Right renal cortex interstitium (tissue), 3 donors: ENCODE results near the gene KRTAP12-3. TPM values are rescaled to one million over a fixed set of nuclear protein-coding genes. Genes with fewer than 3 reads are reported as not detected.
"Not testable (repeated sequence)": the region's sequence is repeated elsewhere in the genome, so short reads cannot be mapped to it uniquely, and the experiment has no call there.

Experiments
- DNase-seq, 3 donors: peaks; one replicate each; pipeline ENCODE4 v3.0.0-alpha.2; 2013; ENCODE audit warnings: low read depth in 3 of 3, low spot score in 2 of 3
- polyA plus RNA-seq, 3 donors: library from polyadenylated mRNA; unstranded; fragments of 120-200 nt; gene quantifications; one replicate each; pipeline ENCODE4 v1.2.1, GENCODE V29; 2013; ENCODE audit not compliant: insufficient read length in 3 of 3

Gene KRTAP12-3
- polyA plus RNA-seq, 3 donors, result not detected

DNA sequence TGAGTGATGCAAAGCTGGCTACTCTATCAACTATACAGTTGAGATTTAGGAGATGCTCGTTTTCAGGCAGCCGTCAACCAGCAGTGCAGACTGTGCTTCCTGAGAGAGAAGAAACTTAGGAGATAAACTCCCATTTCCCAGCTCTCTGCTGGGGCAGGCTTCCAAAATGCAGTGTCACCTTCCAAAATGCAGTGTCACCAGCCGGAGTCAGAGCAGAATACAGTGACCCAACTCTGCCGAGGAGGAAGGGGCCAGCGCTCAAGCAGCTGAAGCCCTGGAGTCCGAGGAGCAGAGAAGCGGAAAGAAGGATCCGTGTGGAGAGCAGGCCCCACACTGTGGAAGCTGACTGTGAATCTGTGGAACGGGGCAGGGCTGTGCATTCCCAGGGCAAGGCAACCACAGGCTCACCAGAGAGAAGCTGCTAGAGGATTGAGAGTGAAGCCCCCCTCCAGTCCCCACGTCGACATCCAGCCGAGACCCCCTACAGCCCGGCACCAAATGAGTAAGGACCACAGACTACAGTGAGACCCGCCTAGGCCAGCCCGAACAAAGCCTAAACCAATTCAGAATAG, 24.9 kb downstream of the KRTAP12-3 start:
- no peak for DNase-seq

DNA sequence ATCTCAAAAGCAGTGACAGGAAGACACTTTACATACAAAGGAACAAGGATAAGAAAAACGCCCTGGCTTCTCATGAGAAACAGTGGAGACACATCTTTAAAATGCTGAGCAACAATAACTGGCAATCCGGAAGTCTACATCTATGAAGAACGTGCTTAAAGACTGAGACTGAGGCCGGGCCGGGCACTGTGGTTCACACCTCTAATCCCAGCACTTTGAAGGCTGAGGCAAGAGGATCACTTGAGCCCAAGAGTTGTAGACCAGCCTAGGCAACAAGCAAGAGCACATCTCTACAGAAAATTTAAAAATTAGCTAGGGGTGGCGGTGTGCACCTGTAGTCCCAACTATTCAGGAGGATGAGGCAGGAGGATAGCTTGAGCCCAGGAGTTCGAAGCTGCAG, 26.3 kb downstream of the KRTAP12-3 start:
- DNase-seq, result no peak

DNA sequence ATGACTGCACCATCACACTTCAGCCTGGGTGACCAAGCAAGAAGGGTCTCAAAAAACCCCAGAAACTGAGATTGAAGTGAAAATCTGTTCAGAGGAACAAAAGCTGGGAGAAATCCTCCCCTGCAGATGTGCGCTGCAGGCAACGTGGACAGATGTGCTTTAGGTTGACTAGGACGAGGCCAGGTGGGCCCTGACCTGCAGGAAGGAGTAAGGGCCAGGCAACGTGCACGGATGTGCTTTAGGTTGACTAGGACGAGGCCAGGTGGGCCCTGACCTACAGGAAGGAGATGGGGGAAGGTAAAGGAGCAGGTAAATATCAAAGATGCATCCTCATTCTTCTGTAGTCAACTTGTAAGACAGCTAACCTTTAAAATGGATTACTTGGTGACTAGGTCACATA, 26.8 kb downstream of the KRTAP12-3 start:
- no peak for DNase-seq

DNA sequence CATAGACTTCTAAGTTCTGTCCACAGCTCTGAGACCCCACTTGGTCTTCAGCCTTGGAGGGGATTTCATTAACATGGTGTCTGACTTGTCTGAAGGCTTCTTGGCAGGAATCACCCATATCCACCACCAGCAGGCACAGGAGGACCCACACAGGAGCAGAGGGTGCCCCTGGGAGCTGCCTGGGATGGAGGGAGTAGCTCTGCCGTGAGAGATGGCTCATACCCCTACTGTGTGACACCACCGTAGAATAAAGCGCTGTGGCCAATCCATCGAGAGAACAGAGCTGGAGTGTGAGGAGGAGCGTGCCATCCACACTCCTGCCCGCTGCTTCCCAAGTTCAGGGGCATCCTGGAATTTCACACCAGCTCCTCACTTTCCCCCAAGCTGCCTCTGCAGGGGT, 27.3 kb downstream of the KRTAP12-3 start:
- not testable (repeated sequence) for DNase-seq

DNA sequence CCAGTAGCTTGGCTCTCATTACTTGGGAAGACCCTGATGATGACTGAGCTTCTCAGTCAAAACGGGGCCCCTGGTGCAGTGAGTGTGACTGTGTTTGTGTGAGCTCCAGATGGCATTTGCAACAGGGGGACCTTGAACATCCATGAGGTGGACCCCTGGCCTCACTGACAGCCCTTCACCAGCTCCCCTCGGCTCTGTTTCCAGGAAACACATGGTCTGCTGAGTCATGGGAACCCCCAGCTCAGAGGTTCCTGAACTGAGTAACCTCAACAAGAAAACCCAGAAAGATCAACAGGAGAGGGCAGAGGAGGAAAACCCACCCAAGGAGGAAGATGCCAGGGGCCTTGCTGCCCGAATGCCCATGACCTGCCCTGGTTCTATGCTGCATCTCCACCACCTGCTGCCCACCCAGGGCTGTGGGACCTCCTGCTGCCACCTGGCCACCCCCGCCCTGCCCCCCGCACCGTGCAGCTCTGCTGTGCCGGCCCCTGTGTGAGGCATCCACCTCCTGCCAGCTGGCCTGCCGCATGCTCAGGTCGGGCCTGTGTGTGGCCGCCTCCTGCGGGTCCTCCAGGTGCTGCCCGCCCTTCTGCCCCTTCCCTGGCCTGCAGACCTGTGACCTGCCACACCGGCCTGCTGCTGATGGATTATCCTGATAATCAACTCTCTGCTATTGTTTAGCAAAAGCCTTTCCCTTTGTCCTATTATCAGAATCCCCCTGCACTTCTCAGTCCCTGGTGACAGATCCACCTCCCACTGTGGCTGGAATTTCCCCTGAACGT, 28.5 kb downstream of the KRTAP12-3 start:
- DNase-seq, result no peak

DNA sequence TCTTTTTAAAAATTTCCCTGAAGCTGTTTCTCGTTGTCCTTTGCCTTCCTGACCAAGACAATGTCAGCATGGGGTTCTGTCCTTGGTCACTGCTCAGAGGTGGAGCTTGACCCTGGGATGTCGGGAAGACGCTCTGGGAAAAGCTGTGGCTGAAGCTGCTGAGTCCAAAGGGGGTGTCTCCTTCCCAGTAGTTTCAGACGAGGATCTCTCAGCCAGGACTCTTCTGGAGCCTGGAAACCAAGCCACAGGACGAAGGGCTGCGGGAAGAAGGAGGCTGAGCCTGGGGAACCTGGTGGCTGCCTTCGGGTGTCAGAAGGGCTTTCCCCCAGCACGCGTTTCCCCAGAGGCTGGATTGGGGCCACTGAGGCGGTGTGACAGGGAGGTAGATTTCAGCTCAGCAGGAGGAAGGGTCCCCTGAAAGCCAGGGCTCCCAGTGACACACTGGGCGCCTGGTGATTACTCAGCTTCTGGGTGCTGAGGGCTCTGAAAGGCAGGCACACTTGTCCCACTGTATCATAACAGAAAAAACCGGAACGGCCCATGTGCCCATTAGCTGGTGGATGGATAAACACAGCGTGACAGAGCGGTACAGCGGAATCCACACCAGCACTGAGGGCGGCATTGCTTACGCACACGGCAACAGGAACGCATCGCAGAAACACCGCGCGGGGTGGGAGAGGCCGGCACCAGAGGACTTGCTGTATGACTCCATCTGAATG, 29.3 kb downstream of the KRTAP12-3 start:
- DNase-seq, result no peak

DNA sequence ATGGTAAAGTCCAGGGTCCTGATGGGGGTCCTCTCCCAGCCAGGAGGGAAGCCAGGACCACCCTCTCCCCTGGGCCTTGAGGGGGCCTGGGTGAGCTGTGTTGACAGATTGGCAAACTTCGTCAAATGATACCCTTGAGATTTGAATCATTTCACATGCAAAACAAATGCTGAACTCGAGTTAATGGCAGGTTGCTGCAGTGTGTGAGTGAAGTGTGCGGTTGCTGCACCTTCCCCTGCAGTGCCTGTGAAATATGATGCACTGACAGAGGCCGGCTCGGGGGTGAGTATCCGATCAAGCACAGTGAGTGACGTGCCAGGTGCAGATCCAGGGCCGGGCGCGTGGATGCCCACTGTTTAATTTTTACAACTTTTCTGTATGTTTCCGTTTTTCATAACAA, 29.9 kb downstream of the KRTAP12-3 start:
- no peak for DNase-seq

DNA sequence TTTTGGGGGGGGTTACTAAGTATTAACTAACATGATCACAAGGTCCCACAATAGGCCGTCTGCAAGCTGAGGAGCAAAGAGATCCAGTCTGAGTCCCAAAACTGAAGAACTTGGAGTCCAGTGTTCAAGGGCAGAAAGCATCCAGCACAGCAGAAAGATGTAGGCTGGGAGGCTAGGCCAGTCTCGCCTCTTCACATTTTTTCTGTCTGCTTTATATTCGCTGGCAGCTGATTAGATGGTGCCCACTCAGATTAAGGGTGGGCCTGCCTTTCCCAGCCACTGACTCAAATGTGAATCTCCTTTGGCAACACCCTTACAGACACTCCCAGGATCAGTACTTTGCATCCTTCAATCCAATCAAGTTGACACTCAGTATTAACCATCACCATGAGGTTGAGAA, 32.0 kb downstream of the KRTAP12-3 start:
- DNase-seq, result not testable (repeated sequence)

DNA sequence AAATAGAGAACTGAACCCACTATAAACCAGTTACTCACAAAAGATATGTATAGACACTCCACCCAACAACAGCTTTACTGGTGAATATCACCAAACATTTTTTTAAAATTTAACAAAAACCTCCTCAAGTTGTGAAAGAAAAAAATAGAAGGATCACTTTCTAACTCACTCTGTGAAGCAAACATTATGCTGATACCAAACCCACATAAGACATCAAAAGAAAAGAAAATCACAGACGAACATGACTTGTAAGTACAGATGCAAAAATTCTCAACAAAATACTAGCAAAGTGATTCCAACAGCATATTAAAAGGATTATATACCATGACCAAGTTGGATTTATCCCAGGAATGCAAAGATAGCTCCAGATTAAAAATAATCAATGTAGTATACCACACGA, 34.0 kb downstream of the KRTAP12-3 start:
- no peak for DNase-seq

DNA sequence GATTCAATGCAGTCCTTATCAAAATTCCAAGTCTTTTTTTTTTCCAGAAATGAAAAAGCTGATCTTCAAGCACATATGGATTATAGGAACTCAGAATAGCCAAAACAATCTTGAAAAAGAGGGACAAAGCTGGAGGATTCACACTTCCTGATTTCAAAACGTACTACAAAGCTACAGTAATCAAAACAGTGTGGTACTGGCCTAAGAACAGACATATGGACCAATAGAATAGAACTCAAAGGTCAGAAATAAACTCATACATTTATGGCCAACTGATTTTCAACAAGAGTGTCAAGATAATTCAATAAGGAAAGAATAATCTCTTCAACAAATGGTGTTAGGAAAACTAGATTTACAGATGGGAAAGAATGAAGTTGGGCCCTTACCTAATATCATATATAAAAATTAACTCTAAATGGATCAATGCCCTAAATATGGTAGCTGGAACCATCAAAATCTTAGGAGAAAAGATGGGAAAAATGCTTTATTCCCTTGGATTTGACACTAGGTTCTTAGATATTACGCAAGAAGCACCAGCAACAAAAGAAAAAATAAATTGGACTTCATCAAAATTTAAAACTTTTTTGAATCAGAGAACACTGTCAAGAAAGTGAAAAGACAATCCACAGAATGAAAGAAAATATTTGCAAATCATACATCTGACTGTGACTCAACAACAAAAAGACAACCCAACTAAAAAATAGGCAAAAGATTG, 35.2 kb downstream of the KRTAP12-3 start:
- DNase-seq, result no peak

DNA sequence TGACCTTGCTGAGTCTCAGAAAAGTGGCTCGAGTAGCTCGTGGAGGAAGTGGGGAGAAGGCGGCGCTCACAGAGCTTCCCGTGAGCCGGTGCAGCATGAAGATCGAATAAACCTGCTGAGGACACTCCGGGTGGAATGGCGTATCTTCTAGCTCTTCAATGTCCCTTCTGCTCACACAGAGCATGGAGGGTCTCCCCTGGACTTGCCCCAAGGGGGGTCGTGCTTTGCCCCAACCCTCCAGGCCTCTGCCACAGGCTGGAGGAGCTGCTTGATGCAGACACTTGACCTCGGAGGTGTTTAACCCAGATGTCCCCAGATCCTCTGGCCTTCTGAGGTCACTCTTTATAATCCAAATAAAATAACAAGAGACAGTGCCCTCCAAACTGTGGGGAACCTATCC, 37.0 kb downstream of the KRTAP12-3 start:
- DNase-seq, result no peak

DNA sequence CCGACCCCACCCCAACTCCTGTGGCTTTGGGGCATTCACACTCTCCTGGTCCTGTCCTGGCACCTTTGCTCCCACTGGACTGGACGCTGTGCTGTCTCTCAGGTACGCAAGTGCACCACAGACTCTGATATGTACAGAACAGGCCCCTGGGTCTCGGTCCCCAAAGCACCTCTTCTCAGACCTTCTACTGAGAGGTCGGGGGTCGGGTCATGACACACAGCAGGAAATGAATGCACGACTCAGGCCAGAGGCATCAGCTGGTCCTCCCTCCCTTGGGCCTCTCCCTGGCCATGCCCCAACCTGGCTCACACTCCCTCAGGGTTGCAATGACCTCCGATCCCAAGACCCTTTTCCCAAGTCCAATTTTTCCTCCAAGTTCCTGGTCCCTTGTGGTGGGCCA, 37.5 kb downstream of the KRTAP12-3 start:
- no peak for DNase-seq

DNA sequence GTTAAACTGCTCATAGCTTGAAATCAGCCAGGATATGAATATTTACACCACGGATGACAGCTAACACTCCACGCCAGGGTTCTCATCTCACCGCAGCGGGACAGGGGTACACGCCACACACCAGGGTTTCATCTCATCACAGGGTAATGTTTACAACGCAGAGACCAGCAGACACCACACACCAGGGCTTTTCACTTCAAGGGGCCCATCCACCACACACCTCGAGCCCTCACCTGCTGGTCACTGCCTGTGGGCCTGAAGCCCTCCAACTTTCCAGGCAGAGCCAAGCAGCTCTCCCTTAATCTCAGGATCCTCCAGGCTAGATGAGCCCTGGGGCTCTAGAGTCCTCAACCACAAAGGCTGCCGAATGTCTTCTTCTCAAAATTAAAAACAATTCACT, 37.9 kb downstream of the KRTAP12-3 start:
- no peak for DNase-seq

DNA sequence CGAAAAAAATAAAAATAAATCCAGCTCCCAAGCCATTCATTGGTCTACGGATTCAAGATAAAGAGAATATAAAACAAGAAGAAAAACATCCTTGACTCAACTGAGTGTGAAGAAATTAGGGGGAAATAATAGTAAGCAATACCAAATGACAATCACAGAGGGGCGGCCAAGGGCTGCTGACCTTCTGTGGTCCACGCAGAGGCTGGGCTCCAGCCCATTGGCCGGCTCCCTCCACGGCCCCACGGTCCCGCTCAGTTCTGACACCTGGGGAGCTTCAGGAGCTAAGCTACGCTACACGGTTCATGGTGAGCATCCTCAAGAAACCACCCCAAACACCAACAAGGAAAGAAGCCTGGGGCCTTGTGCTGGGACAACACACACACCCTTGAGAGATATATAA, 38.8 kb downstream of the KRTAP12-3 start:
- DNase-seq, result no peak

DNA sequence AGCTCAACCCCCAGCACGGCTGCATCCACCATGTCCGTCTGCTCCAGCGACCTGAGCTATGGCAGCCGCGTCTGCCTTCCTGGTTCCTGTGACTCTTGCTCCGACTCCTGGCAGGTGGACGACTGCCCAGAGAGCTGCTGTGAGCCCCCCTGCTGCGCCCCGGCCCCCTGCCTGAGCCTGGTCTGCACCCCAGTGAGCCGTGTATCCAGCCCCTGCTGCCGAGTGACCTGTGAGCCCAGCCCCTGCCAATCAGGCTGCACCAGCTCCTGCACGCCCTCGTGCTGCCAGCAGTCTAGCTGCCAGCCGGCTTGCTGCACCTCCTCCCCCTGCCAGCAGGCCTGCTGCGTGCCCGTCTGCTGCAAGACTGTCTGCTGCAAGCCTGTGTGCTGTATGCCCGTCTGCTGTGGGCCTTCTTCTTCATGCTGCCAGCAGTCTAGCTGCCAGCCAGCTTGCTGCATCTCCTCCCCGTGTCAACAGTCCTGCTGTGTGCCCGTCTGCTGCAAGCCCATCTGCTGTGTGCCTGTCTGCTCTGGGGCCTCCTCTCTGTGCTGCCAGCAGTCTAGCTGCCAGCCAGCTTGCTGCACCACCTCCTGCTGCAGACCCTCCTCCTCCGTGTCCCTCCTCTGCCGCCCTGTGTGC, 39.6 kb downstream of the KRTAP12-3 start, which contains the start of gene KRTAP10-12:
Gene KRTAP10-12 (plus strand): TSS at position 1 of the 639 bp plus-strand sequence. CDS start 30 bp downstream, at position 31.
- DNase-seq, result not testable (repeated sequence)

DNA sequence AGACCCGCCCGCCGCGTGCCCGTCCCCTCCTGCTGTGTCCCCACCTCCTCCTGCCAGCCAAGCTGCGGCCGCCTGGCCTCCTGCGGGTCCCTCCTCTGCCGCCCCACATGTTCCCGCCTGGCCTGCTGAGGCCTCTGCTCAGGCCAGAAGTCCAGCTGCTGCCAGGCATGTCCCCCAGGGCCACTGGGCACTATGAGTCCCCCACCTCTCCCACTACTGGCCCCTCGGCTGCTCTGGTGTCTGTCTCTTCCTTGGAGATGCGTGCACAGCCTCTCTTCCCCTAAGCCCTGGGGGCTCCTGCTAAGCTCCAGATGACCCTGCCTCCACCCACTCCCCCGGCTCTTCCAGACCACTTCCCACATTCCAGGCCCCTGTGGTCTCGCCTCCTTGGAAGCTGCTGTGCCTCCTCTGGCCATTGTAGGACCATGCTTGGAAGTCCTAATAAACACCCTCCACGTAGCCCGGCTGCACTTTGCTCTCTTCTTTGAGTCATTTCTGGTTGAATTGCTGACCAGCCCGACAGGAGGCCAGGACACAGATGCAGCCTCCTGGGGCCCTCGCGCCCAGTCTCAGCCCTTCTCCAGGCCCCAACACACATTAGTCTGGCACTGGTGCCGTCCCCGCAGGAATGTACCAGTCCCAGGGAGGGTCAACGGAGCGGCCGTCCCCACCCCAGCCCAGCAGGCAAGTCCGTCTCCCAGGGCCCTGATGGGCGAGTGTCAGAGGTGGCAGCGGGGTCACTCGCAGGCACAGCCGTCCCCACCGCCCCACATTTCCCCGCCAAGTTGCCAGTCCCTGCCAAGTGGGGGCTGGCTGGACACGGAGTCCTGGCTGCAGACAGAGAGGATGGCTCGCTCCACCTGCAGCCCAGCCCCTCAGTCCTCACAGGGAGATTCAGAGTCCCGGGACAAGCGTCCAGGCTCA, 40.3 kb downstream of the KRTAP12-3 start:
- DNase-seq, result no peak

DNA sequence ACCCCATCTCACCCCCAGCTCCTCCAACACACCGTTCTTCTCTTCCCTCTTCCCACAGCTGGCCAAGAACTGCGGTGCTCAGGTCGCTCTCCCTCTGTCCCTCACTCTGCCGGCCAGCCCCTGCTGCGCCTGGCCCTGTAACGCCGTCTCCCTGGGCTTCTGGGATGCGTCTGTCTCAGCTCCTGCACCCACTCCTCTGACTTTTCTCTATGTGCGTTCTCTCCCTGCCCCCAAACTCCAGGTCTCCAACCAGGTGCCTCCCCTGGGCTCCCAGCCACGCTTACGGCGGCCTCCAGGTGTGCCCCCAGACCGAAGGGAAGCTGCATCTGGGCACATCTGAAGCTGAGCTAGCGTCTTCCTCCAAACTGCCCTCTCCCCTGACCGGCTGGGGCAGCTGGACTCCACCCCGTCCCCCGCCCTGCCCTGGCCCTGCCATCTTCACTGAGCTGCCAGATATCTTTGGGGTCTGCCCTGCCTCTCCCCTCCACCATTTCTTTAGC, 41.8 kb downstream of the KRTAP12-3 start:
- DNase-seq, result no peak

DNA sequence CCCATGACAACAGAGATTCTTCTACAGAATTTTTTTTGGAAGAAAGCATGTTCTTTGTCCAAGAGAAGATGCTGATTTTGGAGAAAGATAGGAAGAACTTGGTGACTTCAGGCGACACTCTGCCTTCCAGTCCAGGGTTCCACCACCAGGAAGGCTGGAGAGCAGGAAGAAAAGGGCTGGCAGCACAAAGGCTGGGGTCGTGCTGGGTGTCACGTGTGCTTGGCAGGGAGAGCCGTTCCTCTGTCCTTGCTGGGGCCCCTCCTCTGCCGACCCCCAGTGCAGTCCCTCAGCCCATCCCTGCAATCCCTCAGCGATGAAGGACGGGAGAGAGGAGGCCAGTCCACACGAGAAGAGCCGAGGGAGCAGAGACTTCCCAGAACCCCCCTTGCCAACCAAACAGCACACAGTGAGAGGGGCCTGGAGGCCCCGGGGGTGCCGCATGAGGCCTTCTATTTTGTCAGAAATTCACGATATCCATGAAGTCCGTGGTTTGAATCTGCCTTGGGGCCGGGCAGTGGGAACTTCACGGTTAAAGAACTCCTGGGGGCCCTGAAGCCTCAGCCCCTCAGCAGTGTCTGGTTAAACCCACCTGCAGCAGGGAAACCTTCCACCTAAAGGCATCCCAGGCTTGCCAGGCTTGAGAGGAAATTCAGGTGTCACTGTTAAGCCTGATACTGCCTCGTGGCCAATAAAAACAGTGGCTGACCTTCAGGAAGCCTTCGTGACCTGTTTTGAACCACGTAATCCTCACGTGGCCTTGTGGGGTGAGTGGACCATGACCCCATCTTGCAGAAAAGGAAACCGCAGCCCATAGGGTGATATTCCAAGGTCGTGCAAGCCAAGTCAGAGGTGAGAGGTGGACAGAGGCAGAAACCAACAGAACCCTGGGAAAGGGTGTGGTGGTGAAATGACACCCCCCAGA, 42.6 kb downstream of the KRTAP12-3 start:
- DNase-seq, result no peak
